Fibroblast of peridontal ligament (primary cell): Measurements from ENCODE around the gene MTCH2.

ENCODE experiments used
- DNase-seq: peaks from one replicate; pipeline ENCODE4 v3.0.0-alpha.2; 2010; ENCODE audit errors: extremely low read depth

The MTCH2 gene

DNA sequence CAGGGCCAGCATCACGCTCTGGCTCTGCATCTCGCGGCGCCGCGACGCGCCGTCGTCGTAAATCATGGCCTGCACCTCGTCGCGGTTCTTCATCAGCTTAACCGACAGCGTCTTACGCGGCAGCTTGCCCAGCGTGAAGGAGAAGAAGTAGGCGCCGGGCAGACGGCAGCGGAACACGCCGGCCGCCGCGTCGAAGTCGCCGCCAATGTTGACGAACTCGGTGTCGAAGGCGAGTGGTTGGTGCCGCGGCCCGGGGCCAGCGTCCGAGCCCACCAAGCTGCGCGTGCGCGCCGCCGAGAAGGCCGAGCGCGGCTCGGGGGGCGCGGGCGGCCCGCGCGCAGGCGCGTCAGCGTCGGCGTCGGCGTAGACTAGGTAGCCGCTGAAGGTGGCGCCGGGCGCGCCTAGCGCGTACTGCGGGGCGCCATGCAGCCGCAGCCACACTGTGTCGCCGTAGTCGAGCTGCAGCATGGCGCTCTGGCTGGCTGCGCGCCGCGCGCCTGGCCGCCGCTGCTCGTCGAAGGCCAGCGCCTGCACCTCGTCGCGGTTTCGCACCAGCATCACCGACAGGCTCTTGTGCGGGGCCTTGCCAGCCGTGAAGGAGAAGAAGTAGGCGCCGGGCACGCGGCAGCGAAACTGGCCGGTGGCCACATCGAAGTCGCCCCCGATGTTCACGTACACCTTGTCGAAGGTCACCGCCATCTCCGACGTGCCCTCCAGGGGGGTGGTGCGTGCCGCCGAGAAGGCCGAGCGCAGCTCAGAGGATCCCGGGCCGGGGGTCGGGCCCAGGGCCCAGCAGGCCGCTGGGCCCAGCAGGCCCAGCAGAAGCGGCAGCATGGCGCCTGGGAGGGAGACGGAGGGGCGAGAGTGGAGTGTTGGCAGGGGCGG is 52.1 kb downstream of the MTCH2 start:
- DNase-seq, result no peak

DNA sequence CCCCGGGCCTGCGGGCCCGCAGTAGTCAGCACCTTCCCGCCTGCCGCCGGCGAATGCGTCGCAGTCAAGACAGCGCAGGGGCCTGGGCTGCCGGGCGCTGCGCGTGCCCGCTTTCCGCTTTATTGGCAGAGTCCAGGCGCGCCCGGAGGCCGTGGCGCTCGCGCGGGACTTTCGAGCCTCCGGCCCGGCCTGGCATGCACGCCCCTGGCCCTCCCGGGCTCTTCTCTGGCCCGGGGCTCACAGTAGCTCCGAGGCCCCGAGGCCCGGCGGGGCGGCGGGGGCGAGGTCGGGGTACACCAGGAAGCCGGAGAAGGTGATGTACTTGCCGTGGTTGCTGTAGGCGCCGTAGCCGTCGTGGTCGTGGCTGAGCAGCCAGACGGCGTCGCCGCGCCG is 52.8 kb downstream of the MTCH2 start:
- no peak for DNase-seq

DNA sequence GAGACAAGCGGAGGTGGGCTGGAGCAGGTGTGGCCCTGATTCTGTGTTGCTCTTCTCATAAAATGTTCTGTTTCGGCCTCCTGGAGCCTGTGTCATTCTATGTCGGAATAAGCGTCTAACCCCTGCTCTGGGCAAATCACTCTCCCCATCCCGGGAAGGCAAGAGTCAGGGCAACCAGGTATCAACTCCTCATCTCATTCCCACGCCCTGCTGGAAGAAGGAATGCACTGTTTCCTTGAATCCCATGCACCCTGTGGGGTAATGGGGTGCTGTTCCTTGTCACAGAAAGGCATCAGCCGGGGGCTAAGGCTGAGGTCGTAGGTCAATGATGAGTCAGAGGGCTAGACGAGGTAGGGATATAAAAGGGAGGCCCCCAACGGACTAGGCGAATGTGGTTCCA is 53.2 kb downstream of the MTCH2 start:
- DNase-seq, result no peak

DNA sequence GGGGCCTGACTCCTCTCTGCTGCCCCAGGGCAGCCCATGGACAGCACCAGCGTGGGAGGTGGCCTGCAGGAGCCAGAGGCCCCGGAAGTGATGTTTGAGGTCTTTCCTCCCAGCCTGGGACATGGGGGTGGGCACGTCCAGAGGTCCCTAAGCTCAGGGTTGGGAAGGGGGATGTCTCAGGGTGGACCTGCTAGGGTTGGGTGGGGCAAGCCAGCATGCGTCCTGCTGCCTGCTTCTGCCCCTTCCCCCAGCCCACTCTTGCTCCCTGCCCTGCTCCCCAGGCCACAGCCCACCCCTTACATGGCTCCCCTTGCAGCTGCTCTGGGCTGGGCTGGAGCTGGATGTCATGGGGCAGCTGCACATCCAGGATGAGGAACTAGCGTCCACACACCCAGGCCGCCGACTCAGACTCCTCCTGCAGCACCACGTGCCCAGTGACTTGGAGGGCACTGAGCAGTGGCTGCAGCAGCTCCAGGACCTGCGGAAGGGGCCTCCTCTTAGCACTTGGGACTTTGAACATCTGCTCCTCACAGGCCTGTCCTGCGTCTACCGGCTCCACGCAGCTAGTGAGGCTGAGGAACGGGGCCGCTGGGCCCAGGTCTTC is 54.5 kb downstream of the MTCH2 start:
- no peak for DNase-seq

DNA sequence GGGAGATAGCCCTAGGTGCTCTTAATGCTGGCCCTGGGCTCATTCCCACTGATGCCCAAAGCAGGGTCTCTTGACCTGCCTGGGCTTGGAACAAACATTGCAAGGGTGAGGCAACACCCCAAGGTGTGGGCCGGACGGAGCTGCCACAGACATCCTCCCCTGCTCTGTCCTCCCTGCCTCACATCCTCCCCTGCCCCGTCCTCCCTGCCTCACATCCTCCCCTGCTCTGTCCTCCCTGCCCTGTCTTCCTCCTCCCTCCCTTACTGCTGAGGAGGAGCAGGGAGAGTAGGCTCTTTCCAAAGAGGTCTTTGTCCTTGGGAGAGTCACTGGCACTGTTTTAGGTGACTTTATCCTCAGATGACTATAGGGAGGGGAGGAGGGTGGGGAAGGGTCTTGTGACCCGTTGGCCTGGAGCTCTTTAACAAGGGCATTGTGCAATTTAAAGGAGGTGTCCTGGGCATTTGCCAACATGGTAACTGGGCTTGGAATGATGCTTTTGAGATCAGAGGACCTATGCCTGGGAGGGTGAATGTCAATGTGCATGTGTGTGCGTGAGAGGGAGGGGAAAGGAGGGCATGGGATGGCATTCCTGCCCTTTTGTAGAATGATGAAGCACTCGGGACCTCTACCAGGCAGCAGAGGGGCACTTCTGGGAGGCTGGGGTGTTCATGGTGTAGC is 55.2 kb downstream of the MTCH2 start:
- DNase-seq, result no peak

DNA sequence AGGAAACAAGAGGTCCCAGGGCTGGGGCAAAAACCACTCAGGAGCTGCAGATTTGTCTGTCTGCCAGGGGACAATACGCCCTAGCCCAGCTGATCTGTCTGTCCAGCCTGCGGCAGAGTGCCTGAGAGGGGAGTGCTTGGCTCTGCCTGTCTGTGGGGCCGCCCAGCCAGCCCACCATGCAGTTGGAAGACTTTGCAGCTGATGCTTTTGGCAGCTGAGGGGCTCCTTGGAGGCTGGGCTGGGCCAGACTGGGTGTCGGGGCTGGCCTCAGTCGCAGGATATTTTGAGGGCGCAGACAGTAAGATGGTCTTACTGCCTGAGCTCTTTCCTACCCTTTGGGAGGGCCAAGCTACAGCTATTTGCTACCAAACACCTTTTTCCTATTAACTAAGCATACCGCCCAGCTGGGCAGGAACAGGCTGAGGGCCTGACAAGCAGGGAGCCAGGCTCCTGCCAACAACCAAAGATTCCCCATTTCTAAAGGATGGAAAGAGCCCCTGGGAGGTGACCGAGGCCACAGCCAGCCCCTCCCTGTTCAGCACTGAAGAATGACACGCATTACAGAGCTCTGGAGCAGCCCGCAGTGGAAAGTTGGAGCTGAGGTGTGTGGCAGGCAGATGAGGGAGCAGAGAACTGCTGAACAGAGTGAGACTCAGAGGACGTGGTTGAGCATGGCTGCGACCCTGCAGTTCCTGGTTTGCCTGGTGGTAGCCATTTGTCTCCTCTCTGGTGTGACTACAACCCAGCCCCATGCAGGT is 56.1 kb downstream of the MTCH2 start, which contains the start of gene FAM180B:
Gene FAM180B (plus strand): TSS at position 581 of the 758 bp plus-strand sequence. CDS start 91 bp downstream, at position 672.
- no peak for DNase-seq

DNA sequence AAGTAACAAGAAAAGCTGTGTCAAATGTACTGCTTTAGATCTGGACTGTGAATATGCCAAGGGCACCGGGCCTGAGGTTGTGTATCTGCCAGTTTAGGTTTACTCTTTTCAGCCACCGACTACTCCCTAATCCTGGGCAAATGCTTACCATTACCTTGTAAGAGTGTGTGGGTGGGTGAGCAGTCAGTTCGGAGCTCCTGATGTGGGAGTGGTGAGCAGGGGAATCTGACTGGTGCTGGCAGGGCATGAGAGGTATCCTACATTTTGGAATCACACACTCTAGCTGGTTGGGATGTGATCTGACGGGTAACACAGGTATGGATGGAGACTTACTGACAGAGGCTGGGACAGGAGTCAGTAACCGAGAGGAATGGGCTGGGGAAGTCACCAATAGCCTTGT is 58.5 kb downstream of the MTCH2 start:
- no peak for DNase-seq

DNA sequence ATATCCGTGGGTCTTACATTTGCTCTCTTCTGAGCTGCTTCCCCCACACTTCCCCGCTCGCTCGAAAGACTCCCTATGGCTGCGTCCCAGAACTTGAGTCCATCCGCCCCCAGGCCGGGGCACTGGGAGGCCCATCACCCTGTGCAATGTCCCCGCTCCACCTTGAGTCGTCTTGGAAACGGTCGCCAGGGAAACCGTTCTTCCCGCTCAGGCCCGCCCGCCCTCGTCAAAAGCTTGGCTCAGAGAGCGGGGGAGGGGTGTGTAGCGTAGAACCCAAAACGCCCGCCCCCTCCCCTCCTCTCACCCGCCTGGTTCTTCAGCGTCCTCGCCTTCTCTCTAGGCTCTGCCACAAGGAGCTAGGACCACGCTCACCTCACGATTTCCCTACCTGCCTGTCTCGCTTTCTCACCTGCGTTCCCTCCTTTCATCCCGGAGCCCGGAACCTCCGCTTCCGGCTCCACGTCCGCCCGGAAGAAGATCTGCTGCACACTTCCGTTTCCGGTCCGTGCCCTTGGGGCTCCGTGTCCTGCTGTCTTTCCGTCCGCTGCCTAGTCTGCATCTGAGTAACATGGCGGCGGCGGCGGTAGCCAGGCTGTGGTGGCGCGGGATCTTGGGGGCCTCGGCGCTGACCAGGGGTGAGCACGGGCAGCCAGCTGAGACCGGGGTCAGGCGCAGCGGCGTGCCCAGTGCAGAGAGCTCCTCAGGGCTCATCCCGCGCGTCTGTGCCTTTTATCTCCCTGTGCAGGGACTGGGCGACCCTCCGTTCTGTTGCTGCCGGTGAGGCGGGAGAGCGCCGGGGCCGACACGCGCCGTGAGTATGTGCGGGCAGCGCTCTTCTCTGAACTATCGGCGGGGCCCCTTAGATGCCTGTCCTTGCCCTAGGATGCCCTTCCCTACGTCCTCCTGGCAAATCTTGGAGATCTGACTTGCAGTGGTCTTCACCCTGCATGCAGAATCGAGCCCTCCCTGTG is 63.5 kb downstream of the MTCH2 start, which contains the start of the genes KBTBD4 and NDUFS3:
Gene KBTBD4 (minus strand): TSS at position 447 of the 971 bp plus-strand sequence. CDS start 19 bp downstream, at position 428.
Gene NDUFS3 (plus strand): TSS at position 551 of the 971 bp plus-strand sequence. CDS start 18 bp downstream, at position 569.
- peak; percentile 89 for DNase-seq

DNA sequence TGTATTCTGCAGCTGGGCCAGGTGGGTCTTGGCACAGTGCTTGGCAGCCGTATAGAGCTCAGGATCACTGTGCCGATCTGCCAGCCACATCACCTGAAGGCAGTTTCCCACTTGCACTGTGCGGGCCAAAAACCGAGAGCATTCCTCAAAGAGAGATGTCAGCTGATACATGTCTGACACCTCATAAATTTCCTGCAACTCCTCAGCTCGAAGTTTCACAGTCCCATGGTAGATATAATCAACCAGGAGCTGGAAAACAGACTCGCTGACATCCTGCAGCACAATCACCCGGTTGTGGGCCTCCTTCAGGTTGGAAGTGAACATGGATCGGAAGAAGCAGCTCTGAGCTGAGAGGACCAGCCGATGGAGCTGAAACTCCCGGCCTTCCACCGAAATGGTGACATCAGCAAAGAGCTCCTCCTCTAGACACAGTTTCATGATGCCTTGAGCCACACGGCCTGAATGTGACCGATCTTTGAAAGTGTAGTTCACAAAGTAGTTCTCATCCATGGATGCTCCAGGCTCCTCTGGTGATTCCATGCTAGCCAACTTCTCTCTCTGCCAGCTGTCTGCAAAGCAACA is 64.8 kb downstream of the MTCH2 start:
- DNase-seq, result no peak

DNA sequence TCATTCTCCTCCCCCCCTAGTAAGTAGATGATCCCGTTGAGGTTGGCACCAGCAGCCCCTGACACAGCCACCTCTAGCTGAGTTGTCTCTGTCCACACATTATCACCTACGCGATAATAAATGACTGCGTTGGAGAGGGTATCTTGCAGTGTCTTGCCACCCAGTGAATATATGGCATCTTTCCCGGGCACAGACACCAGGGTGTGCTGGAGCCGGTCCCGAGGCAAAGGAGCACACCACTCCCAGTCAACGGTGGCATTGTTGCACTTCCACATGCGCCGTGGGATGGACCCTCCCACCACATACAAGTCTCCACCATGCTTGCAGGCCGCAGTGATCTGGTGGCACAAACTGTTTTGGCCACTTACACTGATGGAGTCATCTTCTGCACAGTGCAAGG is 69.0 kb downstream of the MTCH2 start:
- no peak for DNase-seq

DNA sequence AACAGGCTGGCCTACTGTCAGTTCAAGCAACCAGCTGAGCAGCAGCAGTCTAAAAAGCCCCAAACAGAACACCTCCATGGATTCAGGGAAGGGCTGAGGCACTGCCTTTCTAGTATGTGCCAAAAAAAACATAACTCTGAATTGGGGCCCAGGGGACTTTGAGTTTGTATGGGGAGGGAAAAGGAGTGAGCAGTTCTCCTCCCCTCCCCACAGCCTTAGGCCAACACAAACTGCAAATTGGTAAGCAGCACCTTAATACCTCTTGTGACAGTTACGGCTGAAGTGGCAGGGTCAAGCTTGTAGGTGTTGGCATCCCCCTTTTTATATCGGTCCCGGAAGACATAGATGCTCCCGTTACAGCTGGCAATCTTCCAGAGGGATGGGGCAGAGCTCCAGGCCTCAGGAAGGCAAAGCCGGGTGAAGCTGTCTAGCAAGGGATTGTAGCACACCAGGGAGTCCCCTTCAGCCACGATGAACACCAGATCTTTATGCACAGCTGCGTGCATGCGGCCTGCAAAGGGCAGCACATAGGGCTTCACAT is 69.6 kb downstream of the MTCH2 start:
- no peak for DNase-seq

DNA sequence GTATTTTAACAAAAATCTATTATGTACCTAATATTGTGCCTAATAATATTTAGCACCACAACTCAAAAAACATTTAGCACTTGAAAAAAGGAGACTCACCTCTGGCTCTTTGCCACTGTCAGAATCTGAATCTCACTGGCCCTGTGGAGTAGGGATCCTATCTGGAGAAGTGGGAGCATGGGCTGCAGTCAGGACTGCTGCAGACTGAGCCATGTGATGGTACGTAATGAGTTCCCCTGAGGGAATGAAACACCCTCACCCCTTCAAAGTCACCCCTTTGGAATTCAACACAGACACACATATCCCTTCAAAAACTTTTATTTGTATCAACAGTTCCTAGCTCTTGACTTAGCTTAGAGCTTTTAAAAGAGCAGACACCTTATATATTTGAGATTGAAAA is 70.5 kb downstream of the MTCH2 start:
- DNase-seq, result peak; percentile 51

DNA sequence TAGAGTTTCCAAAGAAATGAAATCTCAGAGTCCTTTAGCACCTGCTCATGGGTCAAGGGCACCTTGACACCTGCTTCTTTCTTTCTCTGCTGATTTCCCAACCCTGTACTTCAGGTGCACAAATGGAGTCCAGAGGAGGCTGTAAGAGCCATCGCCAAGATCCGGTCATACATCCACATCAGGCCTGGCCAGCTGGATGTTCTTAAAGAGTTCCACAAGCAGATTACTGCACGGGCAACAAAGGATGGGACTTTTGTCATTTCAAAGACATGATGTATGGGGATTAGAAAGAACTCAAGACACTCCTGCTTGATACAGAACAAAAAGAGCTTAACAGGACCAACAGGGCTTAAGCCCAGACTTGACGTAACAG is 71.0 kb downstream of the MTCH2 start:
- no peak for DNase-seq

DNA sequence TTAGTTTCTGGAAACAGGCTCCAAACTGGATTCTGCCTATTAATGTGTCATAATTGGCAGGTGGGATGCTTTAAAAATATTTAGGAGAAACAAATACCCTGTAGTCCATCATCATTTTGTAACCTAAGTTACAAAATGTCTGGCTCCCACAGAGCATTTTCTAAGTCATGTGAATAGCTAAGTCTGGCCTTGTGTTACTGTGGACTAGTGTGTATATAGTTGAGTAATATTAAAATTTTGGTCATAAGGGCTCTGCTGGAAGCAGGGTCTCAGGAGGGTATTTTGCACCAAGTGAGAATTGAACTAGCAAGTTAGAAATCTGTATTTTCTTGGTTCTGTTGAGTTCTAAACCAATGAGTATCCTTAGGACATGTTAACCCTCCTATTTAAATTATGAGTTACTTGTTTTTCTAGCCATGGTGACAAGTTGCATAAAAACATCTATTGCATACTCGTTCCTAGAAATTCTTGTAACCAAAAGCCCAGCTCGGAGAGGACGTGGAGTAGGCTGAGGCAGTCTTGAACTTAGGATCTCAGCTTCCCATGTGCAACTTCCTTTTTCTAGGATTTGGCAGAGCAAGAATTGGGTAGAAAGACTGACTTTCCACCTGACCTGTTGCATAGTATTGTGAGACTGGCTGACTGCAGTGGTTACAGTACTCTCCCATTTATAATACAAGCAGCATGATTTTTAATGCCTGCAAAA is 71.6 kb downstream of the MTCH2 start:
- DNase-seq, result no peak

DNA sequence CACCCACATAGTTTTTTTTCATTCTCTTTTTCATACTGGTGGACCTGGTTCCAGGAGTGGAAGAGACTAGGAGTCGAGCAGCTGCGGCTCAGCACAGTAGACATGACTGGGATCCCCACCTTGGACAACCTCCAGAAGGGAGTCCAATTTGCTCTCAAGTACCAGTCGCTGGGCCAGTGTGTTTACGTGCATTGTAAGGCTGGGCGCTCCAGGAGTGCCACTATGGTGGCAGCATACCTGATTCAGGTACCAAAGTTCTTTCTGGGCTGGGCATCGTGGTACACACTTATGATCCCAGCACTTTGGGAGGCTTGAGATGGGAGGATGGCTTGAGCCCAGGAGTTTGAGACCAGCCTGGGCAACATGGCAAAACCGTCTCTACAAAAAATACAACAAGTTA is 72.7 kb downstream of the MTCH2 start:
- DNase-seq, result no peak
